Right renal pelvis (tissue), 4 donors: ENCODE results near the gene KCNIP2. TPM values are rescaled to one million over a fixed set of nuclear protein-coding genes. Genes with fewer than 3 reads are reported as not detected.
"Not testable (repeated sequence)": the region's sequence is repeated elsewhere in the genome, so short reads cannot be mapped to it uniquely, and the experiment has no call there.

Source experiments
- DNase-seq, 4 donors: peaks; one replicate each; pipeline ENCODE4 v3.0.0-alpha.2; 2013; ENCODE audit warnings: low read depth in 4 of 4, low spot score in 3 of 4, missing footprints in 1 of 4
- polyA plus RNA-seq, 4 donors: library from polyadenylated mRNA; unstranded; fragments of 120-200 nt; gene quantifications; one replicate each; pipeline ENCODE4 v1.2.1, GENCODE V29; 2013; ENCODE audit not compliant: insufficient read length in 4 of 4

KCNIP2 gene
- polyA plus RNA-seq, 4 donors, result 3.6 to 5.1 (median 4.2) TPM

- no peak for DNase-seq
These were observed 13.9 kb downstream of the KCNIP2 start for GRCh38 chr10:101829561-101830315.

DNA sequence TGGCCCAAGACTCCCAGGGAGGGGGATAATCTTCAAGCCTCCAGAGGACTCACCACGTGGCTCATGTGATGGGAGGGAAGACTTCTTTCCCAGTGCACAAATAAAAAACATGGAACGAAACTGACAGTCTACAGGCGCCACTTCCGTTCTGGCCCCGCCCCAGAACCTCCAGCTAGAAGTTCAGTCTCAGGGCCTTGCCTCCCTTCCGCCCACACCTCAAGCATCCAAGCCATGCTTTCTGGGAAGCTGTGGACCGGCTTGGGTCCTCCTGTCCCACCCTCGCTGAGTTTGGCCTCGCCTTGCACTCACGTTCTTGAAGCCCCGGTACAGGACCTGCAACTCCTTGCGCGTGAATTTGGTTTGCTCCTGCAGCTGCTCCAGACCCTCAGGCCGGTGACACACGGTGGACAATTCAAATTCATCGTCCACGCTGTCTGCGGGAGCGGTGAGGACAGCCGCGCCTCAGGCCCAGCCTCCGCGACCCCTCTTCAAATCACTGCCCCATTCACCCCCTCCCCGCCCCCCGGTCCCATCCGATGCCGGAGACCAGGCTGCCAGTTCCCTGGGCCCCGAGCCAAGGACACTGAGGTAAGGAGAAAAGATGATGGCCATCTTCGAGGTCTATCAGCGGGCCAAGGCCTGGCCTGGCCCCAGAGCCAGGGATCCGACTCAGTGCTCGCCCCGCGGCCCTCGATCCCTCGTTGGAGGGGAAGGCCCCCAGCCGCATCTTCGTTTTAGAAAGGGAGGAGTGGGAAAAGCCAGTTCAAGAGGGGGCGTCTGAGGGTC, 14.6 kb downstream of the KCNIP2 start:
- no peak for DNase-seq

GRCh38 chr10:101827919-101828600, 15.5 kb downstream of the KCNIP2 start:
- no peak for DNase-seq

GRCh38 chr10:101826852-101827434, 16.7 kb downstream of the KCNIP2 start:
- no peak for DNase-seq

DNA sequence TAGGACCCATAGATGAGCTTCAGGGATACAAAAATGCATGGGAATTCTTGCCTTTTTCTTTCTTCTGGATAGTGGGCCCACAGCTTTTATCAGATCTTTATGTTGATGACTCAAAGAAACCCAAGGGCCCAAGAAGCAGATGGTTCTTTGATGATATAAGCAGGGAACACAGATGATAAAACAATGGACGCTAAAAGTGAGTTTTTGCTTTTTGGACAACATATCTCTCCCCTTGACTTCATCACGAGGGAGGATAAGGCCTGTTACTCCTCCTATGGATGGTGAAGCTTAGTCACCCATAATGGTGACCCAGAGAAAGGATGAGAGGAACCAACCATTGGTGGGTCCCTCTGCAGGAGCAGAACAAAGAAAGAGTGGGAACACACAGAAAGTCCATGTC, 18.9 kb downstream of the KCNIP2 start:
- no peak for DNase-seq

DNA sequence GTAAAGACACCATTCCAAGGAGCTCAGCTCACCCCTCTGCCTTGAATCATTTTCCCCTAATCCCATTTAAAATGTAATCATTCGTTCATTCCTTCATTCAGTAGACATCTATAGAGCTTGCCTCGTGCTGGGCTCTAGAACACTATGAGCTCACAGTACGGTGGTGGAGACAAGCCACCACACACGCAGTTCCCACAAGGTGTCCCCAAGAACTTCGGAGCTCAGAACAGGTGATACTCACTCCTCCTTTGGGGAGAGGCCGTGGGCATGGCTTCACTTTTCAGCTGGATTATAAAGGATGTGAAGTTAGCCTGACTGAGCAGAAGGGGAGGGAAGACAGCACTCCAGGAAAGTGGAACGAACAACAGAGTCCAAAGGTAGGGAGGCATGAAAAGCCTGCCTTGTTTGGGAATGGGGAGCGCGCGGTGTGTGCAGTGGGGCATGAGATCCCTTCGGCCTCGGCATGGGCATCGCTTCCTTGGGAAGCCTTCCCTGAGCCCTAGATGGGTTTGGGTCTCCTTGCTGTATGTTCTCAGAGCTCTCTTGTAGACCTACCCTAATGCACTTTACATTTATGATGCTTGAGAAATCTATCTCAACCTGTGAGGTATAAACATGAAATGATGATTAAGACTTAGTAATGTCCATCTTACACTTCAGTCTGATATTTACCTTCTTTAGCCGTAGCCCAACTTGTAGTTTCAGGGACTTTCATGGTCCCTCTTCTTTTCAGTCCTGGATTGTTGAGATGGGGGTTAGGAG, 24.5 kb downstream of the KCNIP2 start:
- no peak for DNase-seq

DNA sequence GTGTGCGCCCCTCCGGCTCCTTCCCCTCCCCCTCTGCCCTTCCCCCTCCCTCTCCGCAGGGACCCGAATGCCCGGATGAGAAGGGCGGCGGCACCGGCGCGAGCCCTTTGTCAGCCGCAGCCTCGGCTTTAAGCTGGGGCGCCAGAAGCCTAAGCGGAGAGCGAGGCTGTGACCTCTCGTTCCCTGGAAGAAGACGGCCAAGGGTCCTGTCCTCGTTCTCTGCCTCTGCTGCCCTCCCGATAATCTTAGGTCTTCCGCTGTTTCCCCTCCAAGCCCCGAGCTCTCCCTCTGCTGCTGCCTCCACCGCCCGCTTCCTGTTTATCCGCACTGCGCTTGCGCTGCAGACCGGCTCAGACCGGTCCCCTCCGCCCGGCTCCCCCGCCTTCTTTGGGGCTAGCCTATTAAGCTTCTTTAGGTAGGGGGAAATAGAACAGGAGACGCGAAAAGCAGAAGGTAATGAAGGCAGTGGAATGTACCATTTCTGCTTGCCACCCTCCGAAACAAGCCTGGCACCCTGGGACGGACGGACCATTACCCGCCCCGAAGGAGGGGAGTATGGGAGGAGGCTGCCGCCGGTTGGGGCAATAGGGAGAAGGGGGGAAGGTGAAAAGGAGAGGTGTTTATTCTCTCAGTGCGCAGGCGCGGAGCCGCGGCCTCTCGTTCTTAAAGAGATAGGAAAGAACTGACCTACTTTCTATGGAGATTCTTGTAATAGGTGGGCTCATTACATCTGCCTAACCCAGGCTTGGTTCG, 25.3 kb downstream of the KCNIP2 start, which contains the start of gene OGA:
OGA (minus strand) TSS at position 326 of the 753 bp plus-strand sequence. CDS start 422 bp downstream, outside the sequence.
- peak; percentile 95 to 98 (median 96) for DNase-seq

DNA sequence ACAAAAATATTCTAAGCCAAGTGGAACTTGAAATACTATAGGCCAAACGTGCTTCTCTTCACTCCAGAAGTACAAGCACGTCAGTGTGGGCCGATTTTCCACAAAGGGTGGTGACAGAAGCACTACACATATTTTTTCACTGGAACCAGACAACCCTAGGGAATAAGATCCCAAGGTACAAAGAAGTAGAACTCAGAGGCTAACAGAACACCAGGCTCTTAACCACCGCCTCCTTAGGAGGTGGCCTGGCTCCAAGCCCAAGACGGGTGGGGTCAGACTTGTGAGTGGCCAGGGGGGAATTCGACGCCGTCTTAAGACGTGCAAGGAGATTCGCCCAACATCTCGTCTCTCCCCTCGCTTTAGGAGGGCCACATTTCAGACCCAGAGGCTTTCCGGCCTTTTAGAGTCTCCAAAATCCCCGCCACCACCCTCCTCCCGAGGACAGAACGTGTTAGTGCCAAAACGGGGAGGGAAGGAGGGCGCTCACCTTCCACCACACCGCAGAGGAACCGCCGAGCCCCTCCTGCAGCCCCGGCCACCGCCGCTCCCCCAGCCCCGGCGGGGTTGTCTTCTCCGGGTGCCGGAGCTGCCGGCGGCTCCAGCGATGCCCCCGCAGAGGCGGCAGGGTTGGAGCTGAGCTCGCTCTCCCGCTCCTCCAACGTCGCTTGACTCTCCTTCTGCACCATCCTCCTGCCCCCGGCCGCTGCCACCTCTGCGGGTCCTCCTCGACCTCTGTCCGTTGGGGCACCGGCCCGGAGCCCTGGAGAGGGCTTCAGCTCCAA, 26.1 kb downstream of the KCNIP2 start:
- DNase-seq, result peak in 3 of 4 donors; percentile 65 to 84 (median 73)

GRCh38 chr10:101816913-101817336, 26.7 kb downstream of the KCNIP2 start:
- no peak for DNase-seq

DNA sequence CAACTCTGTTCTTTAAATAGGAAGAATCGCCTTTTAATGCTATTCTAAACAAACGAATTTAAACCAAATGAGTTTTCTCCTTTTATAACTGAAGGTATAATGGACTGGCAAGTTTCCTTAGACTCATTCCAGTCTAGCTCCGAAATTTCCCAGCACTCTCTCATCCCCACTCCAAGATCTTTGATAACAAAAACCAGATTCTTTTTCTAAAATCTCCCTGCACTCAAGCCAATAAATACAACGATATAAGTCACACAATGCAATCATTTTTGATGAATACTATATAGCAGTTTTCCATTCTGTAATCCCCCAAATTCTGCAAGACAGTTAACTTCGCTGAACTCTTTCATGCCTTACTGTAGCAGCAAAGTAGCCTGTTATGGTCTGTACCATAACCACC, 27.2 kb downstream of the KCNIP2 start:
- DNase-seq, result no peak

DNA sequence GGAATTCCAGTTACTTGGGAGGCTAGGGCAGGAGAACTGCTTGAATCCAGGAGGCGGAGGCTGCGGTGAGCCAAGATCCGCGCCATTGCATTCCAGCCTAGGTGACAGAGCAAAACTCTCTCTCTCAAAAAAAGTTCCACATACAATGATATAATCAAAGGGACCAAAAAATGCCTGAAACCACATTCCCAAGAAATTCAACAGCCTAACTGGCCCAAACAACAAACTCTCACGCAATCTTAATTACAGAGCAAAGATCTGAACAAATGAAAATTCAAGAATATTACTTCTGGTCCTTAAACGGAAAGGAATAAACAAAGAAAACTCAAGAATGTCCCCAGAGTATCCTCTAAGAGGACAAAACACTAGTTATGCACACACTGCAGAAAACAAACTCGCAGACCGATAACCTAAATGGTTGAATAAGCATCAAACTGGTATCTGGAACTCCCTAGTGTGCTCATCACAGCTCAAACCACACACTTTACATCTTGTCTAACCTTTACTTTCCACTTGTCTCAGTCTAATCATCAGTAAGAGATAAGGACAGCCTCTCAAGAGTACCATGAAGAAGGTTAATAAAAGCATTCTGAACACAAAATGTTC, 29.0 kb downstream of the KCNIP2 start:
- DNase-seq, result no peak

DNA sequence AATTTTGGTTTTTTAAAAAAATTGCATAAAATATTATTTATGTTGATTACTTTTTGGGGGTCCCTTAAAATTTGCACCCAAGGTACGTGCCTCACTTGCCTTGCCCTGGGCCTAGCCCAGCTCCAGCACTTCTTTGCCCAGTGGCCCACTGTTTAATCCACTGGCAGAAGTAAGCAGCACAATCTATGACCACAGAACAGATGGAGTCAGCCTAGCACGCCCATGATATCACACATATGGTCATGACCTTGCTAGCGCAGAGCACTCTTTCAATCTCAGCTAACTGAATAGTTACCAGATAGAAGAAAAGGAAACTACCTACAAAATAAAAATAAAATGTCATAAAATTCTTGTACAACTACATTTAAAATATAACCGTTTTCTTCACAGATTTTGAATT, 31.0 kb downstream of the KCNIP2 start:
- DNase-seq, result no peak

- no peak for DNase-seq
These were observed 36.4 kb downstream of the KCNIP2 start for GRCh38 chr10:101807158-101807557.

DNA sequence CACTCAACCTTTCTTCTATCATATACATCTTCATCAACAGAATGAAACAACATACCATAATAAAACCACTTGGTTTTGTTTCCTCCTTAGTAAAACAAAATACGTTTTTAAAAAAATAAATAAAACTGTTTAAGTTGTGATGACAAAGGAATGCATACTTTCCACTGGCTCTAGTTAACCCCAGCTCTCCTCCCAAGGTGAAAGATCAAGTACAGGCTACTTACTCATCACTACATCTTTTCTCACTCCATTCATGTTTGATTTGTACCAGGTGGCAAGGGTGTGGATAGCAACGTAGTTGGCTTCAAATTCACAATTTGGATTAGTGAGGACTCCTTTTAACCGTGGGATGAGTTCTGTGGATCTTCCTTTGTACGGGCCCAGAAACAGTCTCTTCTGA, 40.1 kb downstream of the KCNIP2 start:
- no peak for DNase-seq

GRCh38 chr10:101797403-101798059, 46.1 kb downstream of the KCNIP2 start:
- DNase-seq, result no peak

- DNase-seq, result no peak
These were observed 50.1 kb downstream of the KCNIP2 start for GRCh38 chr10:101793526-101793925.

DNA sequence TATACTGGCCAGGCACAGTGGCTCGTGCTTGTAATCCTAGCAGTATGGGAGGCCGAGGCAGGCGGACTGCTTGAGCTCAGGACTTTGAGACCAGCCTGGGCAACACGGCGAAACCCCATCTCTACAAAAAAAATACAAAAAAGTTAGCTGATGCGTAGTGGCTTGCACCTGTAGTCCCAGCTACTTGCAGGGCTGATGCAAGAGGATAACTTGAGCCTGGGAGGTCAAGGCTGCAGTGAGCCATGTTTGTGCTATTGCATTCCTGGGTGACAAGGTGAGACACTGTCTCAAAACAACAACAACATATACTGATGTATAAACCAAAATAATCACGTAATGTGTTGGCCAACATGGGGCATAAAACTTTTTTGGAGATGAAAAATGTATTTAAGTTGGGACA, 53.9 kb downstream of the KCNIP2 start:
- no peak for DNase-seq

- not testable (repeated sequence) for DNase-seq
These were observed 54.4 kb downstream of the KCNIP2 start for GRCh38 chr10:101789231-101789630.
